Measurements from ENCODE around the gene ACSM2A.

ACSM2A gene

DNA sequence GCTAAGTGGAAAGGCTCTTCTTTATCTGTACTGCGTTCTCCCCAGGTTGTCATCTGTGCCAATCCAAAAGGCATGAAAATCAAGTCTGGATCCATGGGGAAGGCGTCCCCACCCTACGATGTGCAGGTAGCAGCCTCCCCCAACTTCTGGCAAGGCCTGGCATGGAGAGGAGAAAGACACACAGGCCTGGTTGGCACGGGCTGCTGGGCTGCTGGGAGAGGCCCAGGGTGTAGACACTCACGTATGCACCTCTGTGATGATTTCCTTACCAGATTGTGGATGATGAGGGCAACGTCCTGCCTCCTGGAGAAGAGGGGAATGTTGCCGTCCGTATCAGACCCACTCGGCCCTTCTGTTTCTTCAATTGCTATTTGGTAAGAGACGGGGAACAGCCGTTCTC is 20.4 kb upstream of the ACSM2A start:
- TF ChIP-seq TAF1 (IDR thresholded peaks at IDR 0.05; ENCODE audit: borderline replicate concordance, insufficient read depth, low read length) (no peak), FOXP2 (optimal IDR thresholded peaks at IDR 0.05; ENCODE audit: borderline replicate concordance, extremely low read depth, extremely low read length, insufficient read depth) (no peak), POLR2AphosphoS5 (IDR thresholded peaks at IDR 0.05; ENCODE audit: low read depth, low read length) (no peak), SIN3A (IDR thresholded peaks at IDR 0.05; ENCODE audit: borderline replicate concordance, insufficient read depth, low read length) (no peak)
- TF ChIP-seq, protein P1, sequence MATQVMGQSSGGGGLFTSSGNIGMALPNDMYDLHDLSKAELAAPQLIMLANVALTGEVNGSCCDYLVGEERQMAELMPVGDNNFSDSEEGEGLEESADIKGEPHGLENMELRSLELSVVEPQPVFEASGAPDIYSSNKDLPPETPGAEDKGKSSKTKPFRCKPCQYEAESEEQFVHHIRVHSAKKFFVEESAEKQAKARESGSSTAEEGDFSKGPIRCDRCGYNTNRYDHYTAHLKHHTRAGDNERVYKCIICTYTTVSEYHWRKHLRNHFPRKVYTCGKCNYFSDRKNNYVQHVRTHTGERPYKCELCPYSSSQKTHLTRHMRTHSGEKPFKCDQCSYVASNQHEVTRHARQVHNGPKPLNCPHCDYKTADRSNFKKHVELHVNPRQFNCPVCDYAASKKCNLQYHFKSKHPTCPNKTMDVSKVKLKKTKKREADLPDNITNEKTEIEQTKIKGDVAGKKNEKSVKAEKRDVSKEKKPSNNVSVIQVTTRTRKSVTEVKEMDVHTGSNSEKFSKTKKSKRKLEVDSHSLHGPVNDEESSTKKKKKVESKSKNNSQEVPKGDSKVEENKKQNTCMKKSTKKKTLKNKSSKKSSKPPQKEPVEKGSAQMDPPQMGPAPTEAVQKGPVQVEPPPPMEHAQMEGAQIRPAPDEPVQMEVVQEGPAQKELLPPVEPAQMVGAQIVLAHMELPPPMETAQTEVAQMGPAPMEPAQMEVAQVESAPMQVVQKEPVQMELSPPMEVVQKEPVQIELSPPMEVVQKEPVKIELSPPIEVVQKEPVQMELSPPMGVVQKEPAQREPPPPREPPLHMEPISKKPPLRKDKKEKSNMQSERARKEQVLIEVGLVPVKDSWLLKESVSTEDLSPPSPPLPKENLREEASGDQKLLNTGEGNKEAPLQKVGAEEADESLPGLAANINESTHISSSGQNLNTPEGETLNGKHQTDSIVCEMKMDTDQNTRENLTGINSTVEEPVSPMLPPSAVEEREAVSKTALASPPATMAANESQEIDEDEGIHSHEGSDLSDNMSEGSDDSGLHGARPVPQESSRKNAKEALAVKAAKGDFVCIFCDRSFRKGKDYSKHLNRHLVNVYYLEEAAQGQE (IDR thresholded peaks at IDR 0.05; ENCODE audit: insufficient read depth in 1 of 2, low read depth in 2 of 2, low read length in 2 of 2) = no peak

DNA sequence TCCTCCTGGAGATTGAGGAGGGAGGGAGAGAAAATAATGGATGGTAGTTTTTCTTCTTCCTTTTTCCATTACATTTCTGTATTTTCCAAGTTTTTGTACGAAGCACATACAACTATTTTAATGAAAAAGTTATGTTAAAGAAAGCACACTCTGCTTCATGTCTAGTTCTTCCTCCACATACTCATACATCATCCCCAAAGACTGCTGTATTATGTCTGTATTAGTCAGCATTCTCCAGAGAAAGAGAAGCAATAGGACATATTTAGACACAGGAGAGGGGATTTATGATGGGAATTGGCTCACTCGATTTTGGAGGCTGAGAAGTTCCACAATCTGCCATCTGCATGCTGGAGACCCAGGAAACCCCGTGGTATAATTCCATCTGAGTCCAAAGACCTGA is 10.1 kb upstream of the ACSM2A start:
- TF ChIP-seq SIN3A (IDR thresholded peaks at IDR 0.05; ENCODE audit: borderline replicate concordance, insufficient read depth, low read length) = no peak
- no peak for TF ChIP-seq POLR2AphosphoS5 (IDR thresholded peaks at IDR 0.05; ENCODE audit: low read depth, low read length)
- TF ChIP-seq, protein P1 (IDR thresholded peaks at IDR 0.05; ENCODE audit: insufficient read depth in 1 of 2, low read depth in 2 of 2, low read length in 2 of 2) = no peak
- no peak for TF ChIP-seq FOXP2 (optimal IDR thresholded peaks at IDR 0.05; ENCODE audit: borderline replicate concordance, extremely low read depth, extremely low read length, insufficient read depth)

DNA sequence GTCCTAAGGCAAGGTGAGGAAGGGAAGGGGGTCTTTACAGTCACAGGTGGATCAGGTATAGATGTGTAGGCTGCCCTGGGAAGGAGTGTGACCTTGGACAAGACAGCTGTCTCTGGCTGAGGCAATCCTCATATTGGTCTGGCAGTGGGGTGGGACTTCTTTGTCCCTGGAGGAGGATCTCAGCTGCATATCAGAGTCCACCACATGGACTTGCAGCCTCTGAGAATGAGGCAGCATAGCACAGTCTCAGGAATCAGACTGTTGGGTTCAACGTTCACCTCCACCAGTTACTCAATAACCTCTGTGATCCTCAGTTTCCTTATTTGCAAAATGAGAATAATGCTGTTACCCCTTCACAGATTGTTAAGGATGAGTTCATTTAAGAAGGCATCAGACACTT is 33.4 kb downstream of the ACSM2A start:
- TF ChIP-seq POLR2AphosphoS5 (IDR thresholded peaks at IDR 0.05; ENCODE audit: low read depth, low read length) = no peak
- TF ChIP-seq SIN3A (IDR thresholded peaks at IDR 0.05; ENCODE audit: borderline replicate concordance, insufficient read depth, low read length) = no peak
- no peak for TF ChIP-seq TAF1 (IDR thresholded peaks at IDR 0.05; ENCODE audit: borderline replicate concordance, insufficient read depth, low read length)
- no peak for TF ChIP-seq FOXP2 (optimal IDR thresholded peaks at IDR 0.05; ENCODE audit: borderline replicate concordance, extremely low read depth, extremely low read length, insufficient read depth)
- TF ChIP-seq, protein P1 (IDR thresholded peaks at IDR 0.05; ENCODE audit: insufficient read depth in 1 of 2, low read depth in 2 of 2, low read length in 2 of 2) = no peak

DNA sequence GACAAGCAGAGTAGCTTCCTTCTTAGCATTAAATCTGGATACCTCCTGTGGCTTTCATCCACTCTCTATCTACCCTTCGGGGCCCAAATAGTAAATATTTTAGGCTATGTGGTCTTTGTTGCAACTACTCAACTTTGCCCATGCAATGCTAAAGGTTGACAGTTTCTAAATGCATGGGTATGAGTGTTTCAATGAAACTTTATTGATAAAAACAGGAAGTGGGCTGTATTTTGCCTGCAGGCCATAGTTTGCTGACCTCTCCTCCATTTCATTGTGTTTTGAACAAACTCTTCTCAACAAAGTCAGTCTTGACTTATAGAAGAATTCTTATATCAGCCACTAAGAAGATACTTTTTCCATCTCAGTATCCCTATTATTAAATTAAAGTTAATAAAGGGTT is 34.1 kb downstream of the ACSM2A start:
- TF ChIP-seq, protein P1 (IDR thresholded peaks at IDR 0.05; ENCODE audit: insufficient read depth in 1 of 2, low read depth in 2 of 2, low read length in 2 of 2) = no peak
- no peak for TF ChIP-seq SIN3A (IDR thresholded peaks at IDR 0.05; ENCODE audit: borderline replicate concordance, insufficient read depth, low read length)
- TF ChIP-seq TAF1 (IDR thresholded peaks at IDR 0.05; ENCODE audit: borderline replicate concordance, insufficient read depth, low read length) = no peak
- no peak for TF ChIP-seq FOXP2 (optimal IDR thresholded peaks at IDR 0.05; ENCODE audit: borderline replicate concordance, extremely low read depth, extremely low read length, insufficient read depth)
- TF ChIP-seq POLR2AphosphoS5 (IDR thresholded peaks at IDR 0.05; ENCODE audit: low read depth, low read length) = no peak

DNA sequence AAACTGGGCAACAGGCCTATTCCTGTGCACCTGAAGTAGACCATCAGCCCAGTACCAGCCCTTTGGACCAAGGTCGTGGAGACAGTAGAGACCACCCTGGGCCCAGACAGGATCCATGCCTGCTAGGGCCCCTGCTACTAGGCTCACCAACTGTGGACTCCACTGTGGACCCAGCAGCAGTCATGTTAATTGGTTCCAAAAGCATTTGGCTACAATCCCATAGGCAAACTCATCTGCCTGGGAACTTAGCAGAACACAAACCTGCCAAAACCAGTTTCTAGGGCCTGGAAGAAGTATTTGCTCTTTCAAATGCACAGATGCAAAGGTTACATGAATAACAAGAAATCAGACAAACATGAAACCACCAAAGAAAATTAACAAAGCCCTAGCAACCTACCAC is 53.1 kb downstream of the ACSM2A start:
- TF ChIP-seq POLR2AphosphoS5 (IDR thresholded peaks at IDR 0.05; ENCODE audit: low read depth, low read length) = no peak
- TF ChIP-seq FOXP2 (optimal IDR thresholded peaks at IDR 0.05; ENCODE audit: borderline replicate concordance, extremely low read depth, extremely low read length, insufficient read depth) = no peak
- TF ChIP-seq SIN3A (IDR thresholded peaks at IDR 0.05; ENCODE audit: borderline replicate concordance, insufficient read depth, low read length) = no peak
- TF ChIP-seq, protein P1 (IDR thresholded peaks at IDR 0.05; ENCODE audit: insufficient read depth in 1 of 2, low read depth in 2 of 2, low read length in 2 of 2) = no peak
- no peak for TF ChIP-seq TAF1 (IDR thresholded peaks at IDR 0.05; ENCODE audit: borderline replicate concordance, insufficient read depth, low read length)

Data from PFSK-1 (cell line).